SK-MEL-5 (cell line): ENCODE measurements around the gene XPOT. TPM values are rescaled to one million over a fixed set of nuclear protein-coding genes. Genes with fewer than 3 reads are reported as not detected.

Source experiments
- DNase-seq: peaks from one replicate; pipeline ENCODE4 v3.0.0-alpha.2; 2016; ENCODE audit warnings: low read depth, low spot score
- in situ Hi-C: cut with HindIII; loops from 2 replicates; pipeline ENCODE4 v1.10.0; 2016; ENCODE audit warnings: low sequenced_read_pairs, high pct_unique_total_duplicates, low pct_unique_long_range_greater_than_20kb
- total RNA-seq: library from RNA; depleted of rRNA; stranded (reverse); fragments of >200 nt; shearing (Covaris generic); gene quantifications from 2 replicates; pipeline ENCODE4 v1.2.3, GENCODE V29; 2014

Gene XPOT
- total RNA-seq, 1 experiment from 2014 or later, result 154 TPM

- in situ Hi-C loops, result no loop called here
- DNase-seq, result no peak
These were observed 51.9 kb downstream of the XPOT start for GRCh38 chr12:64456119-64456518.

GRCh38 chr12:64457032-64457431, 52.8 kb downstream of the XPOT start:
- in situ Hi-C loops, result no loop called here
- no peak for DNase-seq

DNA sequence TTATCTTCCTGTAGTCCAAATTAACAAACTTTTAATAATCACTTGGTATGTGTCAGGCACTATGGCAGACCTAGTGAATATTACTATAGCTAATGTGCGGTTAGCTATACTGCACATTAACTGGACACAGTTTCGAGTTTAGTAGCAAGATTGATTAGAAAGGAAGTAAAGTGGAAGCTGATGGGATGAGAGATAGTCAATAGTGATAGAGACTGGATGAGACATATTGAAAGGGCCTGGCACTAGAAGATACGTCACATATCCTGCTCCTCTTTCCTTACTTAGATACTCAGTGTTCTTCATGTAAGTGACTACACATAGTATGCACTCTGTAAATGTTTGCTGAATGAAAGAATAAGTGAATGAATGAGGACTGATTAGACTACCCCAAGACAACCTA, 53.3 kb downstream of the XPOT start:
- in situ Hi-C loops, result no loop called here

GRCh38 chr12:64457923-64458322, 53.7 kb downstream of the XPOT start:
- in situ Hi-C loops, result no loop called here
- no peak for DNase-seq

More for the DNA sequence above, 53.3 kb downstream of the XPOT start:
- no peak for DNase-seq

- in situ Hi-C loops, result no loop called here
- no peak for DNase-seq
These were observed 55.3 kb downstream of the XPOT start for GRCh38 chr12:64459394-64459891.

GRCh38 chr12:64461634-64462414, 57.6 kb downstream of the XPOT start:
- in situ Hi-C loops, result no loop called here
- DNase-seq, result no peak

- DNase-seq, result no peak
- in situ Hi-C loops, result no loop called here
These were observed 62.0 kb downstream of the XPOT start for GRCh38 chr12:64466178-64466577.

GRCh38 chr12:64468966-64469365, 64.8 kb downstream of the XPOT start:
- DNase-seq, result no peak
- in situ Hi-C loops, result no loop called here

DNA sequence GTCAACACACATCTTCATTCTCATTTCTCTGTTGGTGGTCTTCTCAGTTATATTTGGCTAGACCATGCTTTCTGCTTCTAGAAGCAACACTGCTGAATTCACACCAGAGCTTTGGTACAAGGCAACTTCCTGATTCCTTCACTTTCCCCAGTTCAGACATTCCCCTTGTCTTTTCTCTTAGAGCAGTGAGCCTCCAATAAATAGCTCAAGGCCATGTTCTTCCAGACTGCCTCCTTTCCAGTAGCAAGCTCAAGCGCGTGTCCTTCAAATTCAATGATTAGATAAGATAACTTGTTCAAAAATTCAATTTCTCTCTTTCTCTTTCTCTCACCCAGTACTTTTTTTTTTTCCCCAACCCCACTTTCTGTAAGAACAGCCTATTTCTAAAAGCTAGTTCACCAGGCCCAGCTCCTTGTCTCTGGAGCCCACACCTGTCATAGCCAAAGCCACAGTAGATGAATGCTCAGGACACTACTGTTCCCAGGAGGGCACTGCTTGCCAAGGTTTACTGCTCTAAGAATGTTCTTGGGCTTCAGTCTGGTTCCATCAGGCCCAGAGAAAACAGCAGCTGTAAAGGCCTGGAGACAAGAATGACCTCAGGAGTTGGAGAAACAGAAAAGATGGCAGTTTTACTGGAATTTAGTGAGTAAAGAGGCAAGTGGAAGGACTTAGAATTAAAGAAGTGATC, 65.4 kb downstream of the XPOT start:
- no peak for DNase-seq
- in situ Hi-C loops, result no loop called here

GRCh38 chr12:64470495-64470894, 66.3 kb downstream of the XPOT start:
- in situ Hi-C loops, result no loop called here
- DNase-seq, result no peak

DNA sequence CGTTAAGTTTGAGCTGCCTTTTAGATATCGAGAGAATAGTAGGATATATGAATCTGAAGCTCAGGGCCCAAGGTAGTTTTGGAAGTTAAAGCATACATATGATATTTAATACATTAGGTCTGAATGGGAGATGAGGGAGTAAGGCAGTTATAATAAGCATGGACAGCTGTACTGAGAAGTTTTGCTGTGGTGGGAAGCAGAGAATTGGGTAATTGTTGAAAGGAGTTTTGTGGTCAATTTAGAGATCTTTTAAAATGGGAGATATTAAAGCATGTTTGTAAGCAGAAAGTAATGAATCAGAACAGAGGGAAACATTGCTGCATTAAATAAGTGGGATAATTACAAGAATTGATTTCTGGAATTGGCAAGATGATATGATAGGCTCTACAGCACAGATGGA, 69.0 kb downstream of the XPOT start:
- no peak for DNase-seq
- in situ Hi-C loops, result no loop called here

DNA sequence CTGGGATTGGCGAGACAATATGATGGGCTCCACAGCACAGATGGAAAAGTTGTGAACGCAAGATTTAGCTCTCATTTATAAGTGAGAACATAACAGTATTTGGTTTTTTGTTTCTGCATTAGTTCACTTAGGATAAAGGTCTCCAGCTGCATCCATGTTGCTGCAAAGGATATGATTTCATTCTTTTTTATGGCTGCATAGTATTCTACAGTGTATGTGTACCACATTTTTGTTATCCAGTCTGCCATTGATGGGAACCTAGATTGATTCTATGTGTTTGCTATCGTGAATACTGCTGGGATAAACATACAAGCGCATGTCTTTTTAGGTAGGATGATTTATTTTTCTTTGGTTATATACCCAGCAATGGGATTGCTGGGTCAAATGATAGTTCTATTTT, 71.3 kb downstream of the XPOT start:
- in situ Hi-C loops, result no loop called here
- no peak for DNase-seq

GRCh38 chr12:64476844-64477243, 72.7 kb downstream of the XPOT start:
- in situ Hi-C loops, result no loop called here

GRCh38 chr12:64478661-64479060, 74.5 kb downstream of the XPOT start:
- in situ Hi-C loops, result no loop called here
- no peak for DNase-seq

More at GRCh38 chr12:64476844-64477243, 72.7 kb downstream of the XPOT start:
- DNase-seq, result no peak

GRCh38 chr12:64480148-64480547, 76.0 kb downstream of the XPOT start:
- no peak for DNase-seq
- in situ Hi-C loops, result no loop called here

DNA sequence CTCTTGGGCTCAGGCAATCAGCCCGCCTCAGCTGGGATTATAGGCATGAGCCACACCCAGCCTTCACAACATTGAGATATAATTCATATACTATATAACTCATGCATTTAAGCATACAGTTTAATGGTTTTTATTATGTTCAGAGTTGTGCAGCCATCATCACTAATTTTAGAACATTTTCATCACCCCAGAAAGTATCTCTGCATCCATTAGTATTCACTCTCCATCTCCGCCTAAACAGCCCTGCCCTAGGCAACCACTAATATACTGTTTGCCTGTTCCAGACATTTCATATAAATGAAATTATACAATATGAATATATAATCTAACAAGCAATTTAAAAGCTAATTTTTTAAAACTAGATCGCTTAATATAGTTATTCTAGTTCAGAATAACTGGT, 82.5 kb downstream of the XPOT start:
- in situ Hi-C loops, result no loop called here

GRCh38 chr12:64491718-64492117, 87.5 kb downstream of the XPOT start:
- in situ Hi-C loops, result no loop called here
- DNase-seq, result no peak

More for the DNA sequence above, 82.5 kb downstream of the XPOT start:
- DNase-seq, result no peak

- in situ Hi-C loops, result no loop called here
- DNase-seq, result no peak
These were observed 89.3 kb downstream of the XPOT start for GRCh38 chr12:64493513-64493912.
